IMR-90 (cell line): ENCODE results near the gene CXCL1. TPM values are rescaled to one million over a fixed set of nuclear protein-coding genes. Genes with fewer than 3 reads are reported as not detected.

Source experiments
- ATAC-seq: fragments of 200-7000 bp; cut with Tn5 transposase; 2 replicates; pipeline ENCODE4 v1.9.1; 2020; ENCODE audit warnings: low read depth, mild to moderate bottlenecking, moderate library complexity
- BruUV-seq: library from RNA; stranded (reverse); fragments of 400-500 nt; replicated peaks from 2 replicates; lab custom pipeline; 2021; lab: Mats Ljungman, UMichigan
- CTCF ChIA-PET: fragments of 300-600 bp; formaldehyde crosslinking; extraction: SDS; loops from one replicate; lab custom pipeline; 2021; ENCODE audit warnings: antibody characterized with exemption; lab: Yijun Ruan, JAX
- POLR2A ChIA-PET: fragments of 300-600 bp; sonication (Branson Sonifier 250); formaldehyde crosslinking; loops from one replicate; lab custom pipeline; 2022; ENCODE audit warnings: antibody characterized with exemption; ENCODE audit not compliant: unreplicated experiment; lab: Charles Lee
- DNase-seq: peaks from one replicate; pipeline ENCODE4 v3.0.0; 2013
- H2AFZ ChIP-seq: replicated peaks from 2 replicates; pipeline ENCODE3; 2013; ENCODE audit warnings: low read length, mild to moderate bottlenecking; ENCODE audit not compliant: poor library complexity
- H2AK5ac ChIP-seq: 2 replicates; pipeline ENCODE4 v1.6.1; 2013; ENCODE audit warnings: low read depth, low read length, inconsistent platforms
- H2AK9ac ChIP-seq: replicated peaks from 2 replicates; pipeline ENCODE3; 2013; ENCODE audit warnings: mild to moderate bottlenecking, low read depth, low read length, moderate library complexity; ENCODE audit not compliant: poor library complexity
- H2BK120ac ChIP-seq: 2 replicates; pipeline ENCODE4 v1.6.1; 2013; ENCODE audit warnings: low read depth, low read length, inconsistent platforms
- H2BK15ac ChIP-seq: 3 replicates; pipeline ENCODE4 v1.6.1; 2013; ENCODE audit warnings: low read depth, low read length, inconsistent platforms
- H2BK20ac ChIP-seq: 2 replicates; pipeline ENCODE4 v1.6.1; 2013; ENCODE audit warnings: low read depth, mild to moderate bottlenecking, inconsistent platforms, low read length, moderate library complexity
- H2BK5ac ChIP-seq: 2 replicates; pipeline ENCODE4 v1.6.1; 2013; ENCODE audit warnings: mild to moderate bottlenecking, low read depth, low read length, inconsistent platforms; ENCODE audit not compliant: poor library complexity, severe bottlenecking
- H3K14ac ChIP-seq: replicated peaks from 2 replicates; pipeline ENCODE4 v1.6.1; 2013; ENCODE audit warnings: low read depth, low read length, inconsistent platforms
- H3K18ac ChIP-seq: 2 replicates; pipeline ENCODE4 v1.6.1; 2013; ENCODE audit warnings: low read depth, low read length, control low read depth
- H3K23ac ChIP-seq: 2 replicates; pipeline ENCODE4 v1.6.1; 2013; ENCODE audit warnings: low read depth, low read length, inconsistent platforms
- H3K27ac ChIP-seq: 2 replicates; pipeline ENCODE4 v1.5.1; 2013; ENCODE audit warnings: mild to moderate bottlenecking, control low read depth, low read length; ENCODE audit not compliant: insufficient read depth
- H3K27me3 ChIP-seq: 2 replicates; pipeline ENCODE4 v1.6.1; 2013; ENCODE audit warnings: low read length; ENCODE audit not compliant: control insufficient read depth, insufficient read depth
- H3K36me3 ChIP-seq: 2 replicates; pipeline ENCODE4 v1.6.1; 2013; ENCODE audit warnings: low read length, mixed read lengths; ENCODE audit not compliant: control insufficient read depth, insufficient read depth
- H3K4ac ChIP-seq: 2 replicates; pipeline ENCODE4 v1.6.1; 2013; ENCODE audit warnings: low read depth, low read length, inconsistent platforms
- H3K4me1 ChIP-seq: 2 replicates; pipeline ENCODE4 v1.6.1; 2013; ENCODE audit warnings: low read length, mixed read lengths; ENCODE audit not compliant: control insufficient read depth, insufficient read depth
- H3K4me2 ChIP-seq: 2 replicates; pipeline ENCODE4 v1.6.1; 2013; ENCODE audit warnings: low read depth, mild to moderate bottlenecking, control low read depth, low read length, moderate library complexity
- H3K4me3 ChIP-seq: 2 replicates; pipeline ENCODE4 v1.5.1; 2013; ENCODE audit warnings: low read depth, mild to moderate bottlenecking, control low read depth, low read length, moderate library complexity; ENCODE audit not compliant: insufficient read depth
- H3K56ac ChIP-seq: 2 replicates; pipeline ENCODE4 v1.6.1; 2013; ENCODE audit warnings: low read length, inconsistent platforms; ENCODE audit not compliant: insufficient read depth; ENCODE audit errors: extremely low read depth
- H3K79me1 ChIP-seq, 2 experiments: 2 replicates each; pipeline ENCODE4 v1.6.1; 2013; ENCODE audit warnings: low read length in 2 of 2, inconsistent platforms in 1 of 2, low read depth in 1 of 2
- H3K9ac ChIP-seq: 2 replicates; pipeline ENCODE4 v1.6.1; 2013; ENCODE audit warnings: low read depth, low read length, control low read depth
- H3K9me1 ChIP-seq: 2 replicates; pipeline ENCODE4 v1.6.1; 2013; ENCODE audit warnings: low read length, inconsistent platforms; ENCODE audit not compliant: insufficient read depth
- H3K9me3 ChIP-seq: 2 replicates; pipeline ENCODE4 v1.6.1; 2013; ENCODE audit warnings: low read length; ENCODE audit not compliant: control insufficient read depth, insufficient read depth
- H4K20me1 ChIP-seq: 2 replicates; pipeline ENCODE4 v1.6.1; 2013; ENCODE audit warnings: low read length, inconsistent platforms; ENCODE audit not compliant: insufficient read depth
- H4K5ac ChIP-seq: 2 replicates; pipeline ENCODE4 v1.6.1; 2013; ENCODE audit warnings: mild to moderate bottlenecking, low read depth, low read length, control low read depth
- H4K8ac ChIP-seq, 2 experiments: 2 replicates each; pipeline ENCODE4 v1.6.1; 2013; ENCODE audit warnings: low read depth in 2 of 2, low read length in 2 of 2, control low read depth in 1 of 2, inconsistent platforms in 1 of 2
- H4K91ac ChIP-seq: 2 replicates; pipeline ENCODE4 v1.6.1; 2013; ENCODE audit warnings: low read depth, low read length, inconsistent platforms; ENCODE audit not compliant: insufficient read depth
- CEBPB ChIP-seq: IDR thresholded peaks from 2 replicates; pipeline ENCODE4 v1.6.1; 2012; ENCODE audit warnings: low read depth, low read length, improper control_type of control experiment
- CHD1 ChIP-seq: IDR thresholded peaks from 2 replicates; pipeline ENCODE4 v1.6.1; 2012; ENCODE audit warnings: low read depth, low read length, improper control_type of control experiment
- RAD21 ChIP-seq: IDR thresholded peaks from 2 replicates; pipeline ENCODE4 v1.6.1; 2012; ENCODE audit warnings: low read length, improper control_type of control experiment
- WGBS, 2 experiments: methylation state at CpG; one replicate each; pipeline versions ENCODE4 v1.1.5 to v1.1.7; 2013; ENCODE audit warnings: missing lambda C conversion rate in 2 of 2; ENCODE audit not compliant: insufficient read length in 1 of 2; ENCODE audit errors: extremely low coverage in 2 of 2; 5-methylcytosine and 5-hydroxymethylcytosine counted together
- dilution Hi-C: fragments of 300-500 bp; cut with HindIII; formaldehyde crosslinking; loops from one replicate; pipeline ENCODE4 v1.14.3; 2018; ENCODE audit warnings: low sequenced_read_pairs; ENCODE audit not compliant: unreplicated experiment
- in situ Hi-C: fragments of 300-500 bp; cut with MboI; formaldehyde crosslinking; loops from 3 replicates; pipeline ENCODE4 v1.14.3; 2019; ENCODE audit warnings: low sequenced_read_pairs, inconsistent platforms, mixed read lengths
- intact Hi-C: fragments of 100-400 bp; cut with micrococcal nuclease; formaldehyde crosslinking; loops from 2 replicates; pipeline ENCODE4 v1.10.0; 2022
- polyA plus RNA-seq, 3 experiments: library from polyadenylated mRNA; depleted of rRNA; stranded (reverse); fragments of >200 nt; gene quantifications; 2 replicates each; pipeline ENCODE4 v1.2.3, GENCODE V29; 2012; ENCODE audit warnings: low replicate concordance in 1 of 3
- total RNA-seq: library from RNA; depleted of rRNA; stranded (reverse); fragments of >200 nt; gene quantifications from 2 replicates; pipeline ENCODE4 v1.2.3, GENCODE V29; 2012

CXCL1 gene
- total and polyA plus RNA-seq, 2 of the 4 experiments (the other 2 are of a cell fraction), result 2.0 TPM; not detected in 1

GRCh38 chr4:73895201-73896175 lies 26.3 kb downstream of the CXCL1 start (continued):
- no peak for TF ChIP-seq RAD21
- TF ChIP-seq CHD1, result no peak

GRCh38 chr4:73896416-73896815 lies 27.2 kb downstream of the CXCL1 start:
- Histone ChIP-seq H3K4me1 (peaks cover 9% of the 10 kb centered on the region), H3K27me3 (peaks cover 4% of the 10 kb centered on the region; the same call in 1 of the 2 replicates), H2BK120ac (no peak overlapping the region), H2BK20ac (no peak overlapping the region), H2AK5ac (no peak overlapping the region), H2BK5ac (no peak overlapping the region), H3K23ac (no peak overlapping the region), H3K56ac (no peak overlapping the region), H4K20me1 (no peaks in the 10 kb centered on the region), H4K8ac (no peak overlapping the region), H3K27ac (no peak overlapping the region), H3K14ac (no peak overlapping the region), H3K4ac (no peak overlapping the region), H2AK9ac (no peak overlapping the region), H3K18ac (no peak overlapping the region), H3K9me1 (no peaks in the 10 kb centered on the region), H3K9ac (no peak overlapping the region), H3K4me3 (no peak overlapping the region), H2AFZ (no peak overlapping the region), H3K4me2 (no peak overlapping the region), H3K79me1 (no peaks in the 10 kb centered on the region), H3K9me3 (no peaks in the 10 kb centered on the region), H4K5ac (no peak overlapping the region; the same call in 1 of the 2 replicates), H3K36me3 (no peaks in the 10 kb centered on the region), H4K91ac (no peak overlapping the region), H2BK15ac (no peak overlapping the region)
- POLR2A ChIA-PET, result no interaction called here
- CTCF ChIA-PET, result no interaction called here
- no TSS peak for BruUV-seq
- no CpG with 5 or more reads among the region's 2 CpGs for WGBS, 2 experiments
- intact Hi-C loops (no loop called here), dilution Hi-C loops (no loop called here), in situ Hi-C loops (no loop called here)
- ATAC-seq (no peak; the same call in 1 of the 2 replicates), DNase-seq (peak; percentile 61)
- peak; percentile 18; the same call in 1 of the 2 replicates for TF ChIP-seq CEBPB
- TF ChIP-seq RAD21, result no peak
